Measurements from ENCODE around the gene DBX2. TPM values are rescaled to one million over a fixed set of nuclear protein-coding genes. Genes with fewer than 3 reads are reported as not detected.
"Not testable (repeated sequence)": the region's sequence is repeated elsewhere in the genome, so short reads cannot be mapped to it uniquely, and the experiment has no call there.

DBX2 gene
- total and polyA plus RNA-seq, 2 donors (not counting 3 experiments of a cell fraction or from before 2014, with no cell fraction given), result not detected

GRCh38 chr12:45088608-45089007 lies 37.7 kb upstream of the DBX2 start:
- H3K36me3 ChIP-seq (ENCODE audit: control insufficient read depth in 2 of 2, extremely low read depth in 1 of 2, insufficient read depth in 2 of 2, low read length in 2 of 2), result no peaks in the 10 kb centered on the region
- H3K4me2 ChIP-seq (ENCODE audit: insufficient read depth, low read length), result no peak overlapping the region
- dilution Hi-C loops (cut with MboI; ENCODE audit: extremely low pct_ligation_motif_present, low sequenced_read_pairs) (no loop called here), intact Hi-C loops (cut with micrococcal nuclease) (no loop called here)
- peaks cover 0 to 2% of the 10 kb centered on the region in 2 experiments for H3K27me3 ChIP-seq (ENCODE audit: control insufficient read depth in 2 of 2, insufficient read depth in 2 of 2, low read length in 2 of 2)
- no peaks in the 10 kb centered on the region for H4K20me1 ChIP-seq (replicated peaks; ENCODE audit: control insufficient read depth, extremely low read depth, insufficient read depth, low read length)
- DNase-seq (ENCODE audit: low read depth, low spot score) (no peak), FAIRE-seq (no peak)
- no peaks in the 10 kb centered on the region for H3K4me1 ChIP-seq (ENCODE audit: control insufficient read depth, extremely low read depth, insufficient read depth, low read length)
- H3K9me1 ChIP-seq (replicated peaks; ENCODE audit: control insufficient read depth, extremely low read depth, insufficient read depth, low read length), result no peaks in the 10 kb centered on the region
- TF ChIP-seq MYC (IDR thresholded peaks at IDR 0.05; ENCODE audit: low read depth, low read length) (no peak), GATA2 (IDR thresholded peaks at IDR 0.05; ENCODE audit: insufficient read depth, insufficient read length, low read depth, low read length) (no peak), JUN (IDR thresholded peaks at IDR 0.05; ENCODE audit: borderline replicate concordance, insufficient read depth, insufficient read length, low read depth) (no peak), FOS (IDR thresholded peaks at IDR 0.05; ENCODE audit: borderline replicate concordance, insufficient read depth, low read length) (no peak), EZH2 (IDR thresholded peaks at IDR 0.05; ENCODE audit: borderline replicate concordance, low read depth, low read length, severe bottlenecking) (no peak), MAX (IDR thresholded peaks at IDR 0.05; ENCODE audit: insufficient read depth, insufficient read length) (no peak), POLR2AphosphoS5 (IDR thresholded peaks at IDR 0.05; ENCODE audit: insufficient read depth, low read depth, low read length) (no peak), POLR2A (IDR thresholded peaks at IDR 0.05; ENCODE audit: low read depth, low read length) (no peak), CTCF (IDR thresholded peaks at IDR 0.05; ENCODE audit: extremely low read depth in 1 of 2, insufficient read depth in 1 of 2, low read depth in 1 of 2, low read length in 2 of 2) (no peak)
- H3K4me3 ChIP-seq (replicated peaks in 1 of 3; ENCODE audit: insufficient read depth in 1 of 3, low read depth in 1 of 3, low read length in 3 of 3), result no peak overlapping the region
- BruUV-seq (replicated peaks), result no TSS peak
- POLR2A ChIA-PET, result no interaction called here
- H3K79me2 ChIP-seq (ENCODE audit: control insufficient read depth, insufficient read depth, low read length), result no peaks in the 10 kb centered on the region
- no peaks in the 10 kb centered on the region for H3K9me3 ChIP-seq (replicated peaks; ENCODE audit: control insufficient read depth, insufficient read depth, low read length)
- no peak overlapping the region for H3K27ac ChIP-seq (ENCODE audit: insufficient read depth, low read depth, low read length)
- CTCF ChIA-PET, result no interaction called here
- H3K9ac ChIP-seq (replicated peaks; ENCODE audit: extremely low read depth, insufficient read depth, low read length), result no peak overlapping the region
- H2AFZ ChIP-seq (ENCODE audit: low read depth, low read length), result no peak overlapping the region

- H3K9me3 ChIP-seq (replicated peaks; ENCODE audit: control insufficient read depth, insufficient read depth, low read length); intact Hi-C loops (cut with micrococcal nuclease); H3K4me1 ChIP-seq (ENCODE audit: control insufficient read depth, extremely low read depth, insufficient read depth, low read length); H3K79me2 ChIP-seq (ENCODE audit: control insufficient read depth, insufficient read depth, low read length); H3K4me3 ChIP-seq (replicated peaks in 1 of 3; ENCODE audit: insufficient read depth in 1 of 3, low read depth in 1 of 3, low read length in 3 of 3); H3K36me3 ChIP-seq (ENCODE audit: control insufficient read depth in 2 of 2, extremely low read depth in 1 of 2, insufficient read depth in 2 of 2, low read length in 2 of 2); H2AFZ ChIP-seq (ENCODE audit: low read depth, low read length); dilution Hi-C loops (cut with MboI; ENCODE audit: extremely low pct_ligation_motif_present, low sequenced_read_pairs); H4K20me1 ChIP-seq (replicated peaks; ENCODE audit: control insufficient read depth, extremely low read depth, insufficient read depth, low read length); H3K9me1 ChIP-seq (replicated peaks; ENCODE audit: control insufficient read depth, extremely low read depth, insufficient read depth, low read length); H3K4me2 ChIP-seq (ENCODE audit: insufficient read depth, low read length); DNase-seq (ENCODE audit: low read depth, low spot score); H3K27me3 ChIP-seq (ENCODE audit: control insufficient read depth in 2 of 2, insufficient read depth in 2 of 2, low read length in 2 of 2); BruUV-seq (replicated peaks); H3K27ac ChIP-seq (ENCODE audit: insufficient read depth, low read depth, low read length); H3K9ac ChIP-seq (replicated peaks; ENCODE audit: extremely low read depth, insufficient read depth, low read length); POLR2A ChIA-PET; FAIRE-seq; CTCF ChIA-PET: not testable (repeated sequence)
These were observed 33.3 kb upstream of the DBX2 start for GRCh38 chr12:45084248-45084647.

All from endothelial cell of umbilical vein (primary cell).